AG04449 (cell line): ENCODE data around the gene FGF9.

Experiments
- CTCF ChIA-PET: fragments of 350-600 bp; formaldehyde crosslinking; extraction: SDS; loops from one replicate; lab custom pipeline; 2021; ENCODE audit warnings: antibody characterized with exemption; lab: Yijun Ruan, JAX
- POLR2A ChIA-PET: fragments of 400-600, 350-600 bp; formaldehyde crosslinking; extraction: SDS; loops from one replicate; lab custom pipeline; 2020; ENCODE audit warnings: antibody characterized with exemption, inconsistent platforms; lab: Yijun Ruan, JAX
- DNase-seq: peaks from one replicate; pipeline ENCODE4 v3.0.0-alpha.2; 2010; ENCODE audit warnings: low read depth, low spot score
- H3K4me3 ChIP-seq: 2 replicates; pipeline ENCODE4 v1.5.1; 2011; ENCODE audit warnings: low read depth, mild to moderate bottlenecking, control low read depth, low read length
- CTCF ChIP-seq: IDR thresholded peaks from one replicate; pipeline ENCODE4 v1.5.1; 2011; ENCODE audit warnings: mild to moderate bottlenecking, moderate library complexity, low read length, control low read depth, inconsistent platforms; ENCODE audit not compliant: insufficient read depth; ENCODE audit errors: missing control alignments

Gene FGF9

GRCh38 chr13:21661097-21661909, 9.6 kb upstream of the FGF9 start:
- TF ChIP-seq CTCF = no peak
- DNase-seq = no peak
- ChIA-PET CTCF (interaction anchor here (1.1 kb wide), 1 partner anchor 23 kb away, joined by 3 read pairs; no protein-coding TSS in a partner anchor), POLR2A (no interaction called here)
- H3K4me3 ChIP-seq = no peak overlapping the region

GRCh38 chr13:21663197-21663596, 7.7 kb upstream of the FGF9 start:
- ChIA-PET CTCF (interaction anchor here (1.2 to 1.3 kb wide), 2 partner anchors 22 to 25 kb away, joined by 3 to 4 read pairs; no protein-coding TSS in a partner anchor), POLR2A (no interaction called here)
- no peak overlapping the region for H3K4me3 ChIP-seq
- no peak for TF ChIP-seq CTCF
- no peak for DNase-seq

- H3K4me3 ChIP-seq = peak overlapping the region; percentile 59
- ChIA-PET POLR2A (no interaction called here), CTCF (interaction anchor here (1.3 to 1.7 kb wide), 2 partner anchors 29 to 63 kb away, joined by 3 to 5 read pairs; no protein-coding TSS in a partner anchor)
- no peak for DNase-seq
- TF ChIP-seq CTCF = no peak
Measured at GRCh38 chr13:21668732-21669275, 2.1 kb upstream of the FGF9 start.

GRCh38 chr13:21670006-21670882, 629 bp upstream of the FGF9 start:
- DNase-seq = no peak
- ChIA-PET POLR2A (no interaction called here), CTCF (no interaction called here)
- peak overlapping the region; percentile 59 for H3K4me3 ChIP-seq
- TF ChIP-seq CTCF = peak; percentile 24

- H3K4me3 ChIP-seq = no peak overlapping the region
- ChIA-PET POLR2A (no interaction called here), CTCF (interaction anchor here (2.4 kb wide), 1 partner anchor 34 kb away, joined by 8 read pairs; no protein-coding TSS in a partner anchor)
- DNase-seq = no peak
- no peak for TF ChIP-seq CTCF
Measured at GRCh38 chr13:21671620-21672286, 880 bp downstream of the FGF9 start.
